Measurements from ENCODE around the gene ERBB4.

Gene ERBB4

DNA sequence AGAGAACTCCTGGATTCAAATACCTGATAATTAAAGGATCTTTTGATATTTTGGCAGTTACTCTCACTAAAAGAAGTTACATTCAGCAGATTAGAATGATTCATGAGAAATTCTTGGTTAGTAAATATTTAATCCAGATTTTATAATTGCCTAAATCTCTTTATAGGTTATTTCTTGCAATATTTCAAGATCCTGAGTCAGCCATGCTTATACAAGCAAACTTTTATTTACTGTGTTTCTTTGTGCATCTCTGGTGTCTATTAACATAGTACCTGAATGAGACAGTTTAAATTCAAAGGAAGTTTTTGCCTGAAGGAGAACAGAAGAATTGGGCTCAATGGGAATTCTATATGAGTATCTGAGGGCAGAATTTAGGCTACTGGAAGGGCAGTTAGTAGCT lies 249.3 kb downstream of the ERBB4 start:
- H3K9me3 Mint-ChIP-seq = peaks cover 3% of the 10 kb centered on the region

DNA sequence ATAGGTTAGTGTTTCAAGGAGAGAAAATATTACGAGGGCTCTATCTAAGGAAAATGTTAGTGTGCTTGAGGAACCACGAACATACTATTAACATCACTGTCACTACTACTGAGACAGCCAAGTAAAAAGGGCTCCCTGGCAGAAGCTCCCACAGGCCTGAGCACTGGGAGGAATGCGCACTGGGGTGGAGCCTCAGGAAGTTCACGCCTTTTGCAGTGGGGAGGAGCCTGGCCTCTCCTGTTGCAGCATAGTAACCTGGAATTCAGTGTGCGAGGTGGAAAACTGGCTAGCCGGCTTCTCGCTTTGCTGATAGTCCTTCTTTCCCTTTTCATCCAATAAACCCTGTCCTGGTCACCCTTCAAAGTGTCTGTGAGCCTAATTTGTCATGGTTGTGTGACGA lies 250.3 kb downstream of the ERBB4 start:
- Mint-ChIP-seq H3K9me3 (peaks cover 3% of the 10 kb centered on the region), H3K27me3 (no peaks in the 10 kb centered on the region), H3K36me3 (ENCODE audit: low read depth) (no peaks in the 10 kb centered on the region), H3K4me1 (ENCODE audit: low read depth) (no peaks in the 10 kb centered on the region), H3K27ac (no peak overlapping the region), H3K4me3 (no peak overlapping the region)
- DNase-seq = no peak

More for the DNA sequence above, 249.3 kb downstream of the ERBB4 start:
- H3K27me3 Mint-ChIP-seq = no peaks in the 10 kb centered on the region
- no peak overlapping the region for H3K27ac Mint-ChIP-seq
- no peak for DNase-seq
- H3K4me1 Mint-ChIP-seq (ENCODE audit: low read depth) = no peaks in the 10 kb centered on the region
- H3K36me3 Mint-ChIP-seq (ENCODE audit: low read depth) = no peaks in the 10 kb centered on the region
- H3K4me3 Mint-ChIP-seq = no peak overlapping the region

DNA sequence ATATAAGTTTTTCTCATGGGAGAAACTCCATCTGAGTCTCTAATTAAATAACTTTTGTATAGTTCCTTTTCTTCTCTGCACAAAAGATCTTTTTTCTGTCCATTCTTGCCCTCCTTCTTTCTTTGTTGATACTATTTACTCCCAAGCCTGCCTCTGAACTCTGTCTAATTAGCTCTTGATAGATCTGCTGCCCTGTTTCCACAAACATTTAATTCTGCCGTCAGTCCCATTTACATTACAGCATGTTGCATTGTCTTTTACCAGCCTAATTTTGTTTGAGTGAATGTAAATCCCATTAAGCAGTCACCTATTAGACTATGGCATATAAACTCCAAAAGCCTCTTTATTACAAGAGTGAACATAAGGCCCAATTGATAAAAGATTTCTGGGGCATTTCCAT lies 254.4 kb downstream of the ERBB4 start:
- Mint-ChIP-seq H3K9me3 (peaks cover 3% of the 10 kb centered on the region), H3K27me3 (no peaks in the 10 kb centered on the region), H3K36me3 (ENCODE audit: low read depth) (no peaks in the 10 kb centered on the region), H3K27ac (no peak overlapping the region), H3K4me1 (ENCODE audit: low read depth) (no peaks in the 10 kb centered on the region), H3K4me3 (no peak overlapping the region)
- no peak for DNase-seq

DNA sequence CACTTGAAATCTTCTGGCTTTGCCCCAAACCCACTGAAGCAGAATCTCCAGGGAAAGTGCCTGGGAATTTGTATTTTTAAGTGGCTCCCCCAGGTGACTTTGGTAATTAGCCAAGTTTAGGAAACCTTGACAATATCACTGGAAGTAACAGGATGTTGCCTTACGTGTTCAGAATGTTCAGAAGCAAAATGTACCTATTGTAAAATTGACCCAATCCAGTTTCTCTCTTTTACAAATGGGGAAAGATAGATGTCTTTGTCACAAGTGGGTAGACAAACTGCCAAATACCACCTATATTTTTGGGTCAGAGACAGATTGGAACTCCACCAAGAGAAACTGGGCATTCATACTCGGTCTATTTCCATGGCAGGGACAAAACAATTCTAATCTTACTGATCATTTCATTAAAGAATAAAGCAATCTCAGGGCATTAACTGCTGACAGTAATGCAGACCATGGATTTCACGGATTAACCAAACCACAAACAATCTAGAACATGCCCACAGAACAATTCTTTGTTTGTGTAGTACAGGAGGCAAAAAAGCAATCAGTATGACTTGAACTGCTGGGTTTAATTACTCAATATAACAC lies 255.8 kb downstream of the ERBB4 start:
- Mint-ChIP-seq H3K4me3 (no peak overlapping the region), H3K27ac (no peak overlapping the region), H3K9me3 (peaks cover 3% of the 10 kb centered on the region), H3K4me1 (ENCODE audit: low read depth) (no peaks in the 10 kb centered on the region), H3K36me3 (ENCODE audit: low read depth) (no peaks in the 10 kb centered on the region), H3K27me3 (no peaks in the 10 kb centered on the region)
- DNase-seq = no peak

DNA sequence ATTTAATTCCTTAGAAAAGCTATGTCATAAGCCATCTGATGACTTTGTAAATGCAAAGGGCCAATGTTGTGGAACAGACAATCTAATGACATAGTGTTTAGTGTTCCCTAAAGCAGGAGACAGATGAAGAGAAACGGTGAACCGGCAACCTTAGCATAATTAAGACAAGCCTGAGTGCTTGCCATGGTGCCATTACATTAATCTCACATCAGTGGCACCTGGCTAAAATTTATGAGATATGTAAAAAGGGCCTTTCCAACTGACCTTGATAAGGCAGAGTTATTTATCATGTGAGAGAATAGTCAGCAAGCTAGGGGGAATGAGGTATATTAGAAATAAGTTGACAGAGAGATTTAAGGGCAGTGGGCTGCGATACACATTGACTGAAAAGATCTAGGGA lies 261.8 kb downstream of the ERBB4 start:
- Mint-ChIP-seq H3K27ac (no peak overlapping the region), H3K4me1 (ENCODE audit: low read depth) (no peaks in the 10 kb centered on the region)

DNA sequence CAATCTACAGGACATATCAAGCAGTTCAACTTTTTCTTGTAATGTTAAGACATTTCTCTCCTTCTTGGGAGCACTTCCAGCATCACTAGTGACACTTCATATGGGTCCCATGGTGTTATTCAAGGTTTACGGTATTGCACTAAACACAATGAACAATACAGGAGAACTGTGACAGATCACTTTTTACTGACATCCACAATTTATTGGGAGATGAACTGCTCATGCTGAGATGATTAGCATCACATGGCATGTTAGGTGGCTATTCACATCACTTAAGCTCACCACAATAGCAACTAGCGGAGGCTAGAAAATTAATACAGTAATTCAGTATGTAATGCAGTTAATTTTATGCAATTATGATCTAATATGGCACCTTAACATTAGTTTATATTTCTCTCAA lies 264.4 kb downstream of the ERBB4 start:
- Mint-ChIP-seq H3K4me1 (ENCODE audit: low read depth) (no peaks in the 10 kb centered on the region), H3K36me3 (ENCODE audit: low read depth) (no peaks in the 10 kb centered on the region), H3K27ac (no peak overlapping the region), H3K4me3 (no peak overlapping the region), H3K27me3 (no peaks in the 10 kb centered on the region), H3K9me3 (no peaks in the 10 kb centered on the region)
- DNase-seq = no peak

More for the DNA sequence above, 261.8 kb downstream of the ERBB4 start:
- Mint-ChIP-seq H3K9me3 (no peaks in the 10 kb centered on the region), H3K36me3 (ENCODE audit: low read depth) (no peaks in the 10 kb centered on the region), H3K4me3 (no peak overlapping the region), H3K27me3 (no peaks in the 10 kb centered on the region)
- DNase-seq = no peak

DNA sequence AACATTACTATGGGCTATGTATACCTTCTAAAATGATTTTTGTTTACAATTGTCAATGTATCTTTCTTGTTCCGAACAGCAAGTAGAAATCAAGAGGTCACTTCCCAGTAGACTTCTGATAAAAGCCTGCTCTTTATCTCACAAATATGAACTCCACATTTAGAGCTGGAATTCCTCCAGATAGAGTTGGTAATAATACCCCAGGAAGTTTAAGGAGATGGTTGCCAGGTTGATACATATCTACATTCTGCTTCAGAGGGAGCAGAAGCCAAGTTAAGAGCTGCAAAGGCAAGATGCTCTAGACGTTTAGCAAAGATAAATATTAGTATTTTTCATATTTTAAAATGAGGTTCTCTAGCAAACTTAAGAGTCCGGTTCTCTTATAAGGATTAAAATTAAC lies 267.0 kb downstream of the ERBB4 start:
- Mint-ChIP-seq H3K36me3 (ENCODE audit: low read depth) (no peaks in the 10 kb centered on the region), H3K27ac (no peak overlapping the region), H3K9me3 (no peaks in the 10 kb centered on the region), H3K27me3 (no peaks in the 10 kb centered on the region), H3K4me1 (ENCODE audit: low read depth) (no peaks in the 10 kb centered on the region), H3K4me3 (no peak overlapping the region)
- DNase-seq = no peak

DNA sequence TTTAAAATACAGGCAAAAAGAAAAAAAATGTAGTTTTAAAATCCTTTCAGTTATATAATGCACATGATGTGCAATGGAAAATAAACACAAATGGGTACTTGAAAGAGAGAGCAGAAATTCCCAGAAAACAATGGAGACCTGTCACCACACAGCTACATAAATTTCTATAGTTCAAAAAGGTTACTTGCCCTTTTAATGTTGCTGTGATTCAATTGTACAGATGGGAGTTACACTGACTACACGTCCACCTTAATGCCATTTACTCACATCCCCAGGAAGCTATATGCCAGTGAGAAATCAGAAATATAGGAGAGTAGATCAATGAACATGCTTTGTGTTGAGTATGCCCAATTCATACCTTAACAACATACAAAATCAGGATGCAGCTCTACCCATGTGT lies 269.6 kb downstream of the ERBB4 start:
- no peaks in the 10 kb centered on the region for H3K9me3 Mint-ChIP-seq
- no peaks in the 10 kb centered on the region for H3K27me3 Mint-ChIP-seq
- DNase-seq = no peak
- no peak overlapping the region for H3K27ac Mint-ChIP-seq
- H3K36me3 Mint-ChIP-seq (ENCODE audit: low read depth) = no peaks in the 10 kb centered on the region
- H3K4me3 Mint-ChIP-seq = no peak overlapping the region
- H3K4me1 Mint-ChIP-seq (ENCODE audit: low read depth) = no peaks in the 10 kb centered on the region

DNA sequence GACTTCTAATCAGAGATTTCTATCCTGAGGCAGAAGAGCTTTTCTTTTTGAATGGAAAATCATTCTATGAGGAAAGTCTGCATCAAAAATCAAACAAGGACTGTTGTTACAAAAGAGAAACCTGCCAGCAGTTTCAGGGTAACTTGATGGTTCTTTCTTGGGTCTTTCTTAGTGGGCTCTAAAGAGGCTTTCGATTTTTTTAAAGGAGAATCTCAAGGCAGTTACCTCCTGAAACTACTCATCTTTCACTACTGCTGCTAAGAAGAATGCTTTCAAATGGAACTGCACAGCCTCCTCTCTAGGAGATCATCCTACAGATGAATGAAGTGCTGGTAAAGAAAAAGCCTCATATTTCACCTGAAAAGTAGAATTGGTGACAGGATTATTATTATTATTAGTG lies 272.3 kb downstream of the ERBB4 start:
- H3K27me3 Mint-ChIP-seq = no peaks in the 10 kb centered on the region
- no peak overlapping the region for H3K27ac Mint-ChIP-seq
- H3K4me3 Mint-ChIP-seq = no peak overlapping the region
- DNase-seq = no peak
- no peaks in the 10 kb centered on the region for H3K4me1 Mint-ChIP-seq (ENCODE audit: low read depth)
- no peaks in the 10 kb centered on the region for H3K36me3 Mint-ChIP-seq (ENCODE audit: low read depth)
- no peaks in the 10 kb centered on the region for H3K9me3 Mint-ChIP-seq

DNA sequence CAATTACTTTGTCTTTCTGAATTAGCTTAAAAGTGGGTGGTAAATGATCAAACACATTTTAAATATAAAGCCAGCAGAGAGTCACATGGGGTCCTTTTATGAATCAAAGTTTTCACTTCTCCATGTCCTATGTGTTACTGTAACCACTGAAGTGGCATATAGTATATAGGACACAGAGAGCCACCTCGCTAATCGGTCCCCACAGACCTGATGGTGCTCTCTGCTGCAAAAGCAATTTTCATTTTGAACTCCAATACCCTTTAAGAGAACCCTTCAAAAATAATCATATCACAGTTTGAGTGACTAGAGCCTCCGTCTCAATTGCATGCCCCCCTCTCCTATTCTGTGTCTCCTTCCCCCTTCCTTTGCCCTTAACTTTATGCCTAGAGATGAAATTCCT lies 272.8 kb downstream of the ERBB4 start:
- Mint-ChIP-seq H3K27ac (no peak overlapping the region), H3K4me1 (ENCODE audit: low read depth) (no peaks in the 10 kb centered on the region), H3K36me3 (ENCODE audit: low read depth) (no peaks in the 10 kb centered on the region), H3K27me3 (no peaks in the 10 kb centered on the region), H3K4me3 (no peak overlapping the region), H3K9me3 (no peaks in the 10 kb centered on the region)
- no peak for DNase-seq

DNA sequence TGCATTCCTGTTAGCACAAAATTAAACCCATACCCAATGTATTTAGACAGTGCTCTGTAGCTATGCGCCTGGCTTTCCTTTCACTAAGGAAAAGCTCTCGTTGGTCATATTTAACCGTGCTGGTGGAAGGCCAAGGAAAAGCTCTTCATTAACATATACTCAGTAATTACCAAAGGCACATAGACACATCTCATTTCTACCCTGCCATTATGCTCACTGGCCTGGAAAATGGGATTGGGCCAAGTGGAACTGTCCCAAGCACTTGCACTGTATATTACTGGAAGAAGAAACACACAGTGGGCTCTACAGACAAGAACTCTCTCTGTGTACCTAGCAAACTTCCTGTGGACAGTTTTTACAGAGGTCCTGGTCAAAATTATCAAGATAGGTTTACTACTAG lies 274.4 kb downstream of the ERBB4 start:
- DNase-seq = no peak
- no peaks in the 10 kb centered on the region for H3K4me1 Mint-ChIP-seq (ENCODE audit: low read depth)
- H3K27ac Mint-ChIP-seq = no peak overlapping the region
- no peaks in the 10 kb centered on the region for H3K9me3 Mint-ChIP-seq
- H3K36me3 Mint-ChIP-seq (ENCODE audit: low read depth) = no peaks in the 10 kb centered on the region
- no peak overlapping the region for H3K4me3 Mint-ChIP-seq
- H3K27me3 Mint-ChIP-seq = no peaks in the 10 kb centered on the region

DNA sequence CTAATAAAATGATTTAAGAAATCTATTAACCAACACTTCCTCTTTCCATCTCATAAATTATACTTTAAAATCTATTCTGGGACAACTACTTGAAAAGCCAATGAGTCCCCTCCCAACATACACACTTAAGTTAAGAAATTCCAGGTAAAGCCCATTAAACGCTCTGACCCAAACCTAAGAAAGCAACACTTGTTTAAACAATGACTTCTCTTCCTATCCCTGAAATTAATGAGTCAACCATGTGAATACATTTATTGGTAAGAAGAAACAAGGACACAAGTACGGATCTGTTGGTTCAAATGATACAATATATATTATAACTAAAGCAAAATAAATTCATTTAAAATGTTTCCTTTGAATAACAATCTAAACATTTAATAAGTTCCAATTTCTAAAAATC lies 279.4 kb downstream of the ERBB4 start:
- no peak for DNase-seq
- H3K27ac Mint-ChIP-seq = no peak overlapping the region
- no peaks in the 10 kb centered on the region for H3K4me1 Mint-ChIP-seq (ENCODE audit: low read depth)
- H3K9me3 Mint-ChIP-seq = no peaks in the 10 kb centered on the region
- H3K4me3 Mint-ChIP-seq = no peak overlapping the region
- no peaks in the 10 kb centered on the region for H3K27me3 Mint-ChIP-seq
- no peaks in the 10 kb centered on the region for H3K36me3 Mint-ChIP-seq (ENCODE audit: low read depth)

DNA sequence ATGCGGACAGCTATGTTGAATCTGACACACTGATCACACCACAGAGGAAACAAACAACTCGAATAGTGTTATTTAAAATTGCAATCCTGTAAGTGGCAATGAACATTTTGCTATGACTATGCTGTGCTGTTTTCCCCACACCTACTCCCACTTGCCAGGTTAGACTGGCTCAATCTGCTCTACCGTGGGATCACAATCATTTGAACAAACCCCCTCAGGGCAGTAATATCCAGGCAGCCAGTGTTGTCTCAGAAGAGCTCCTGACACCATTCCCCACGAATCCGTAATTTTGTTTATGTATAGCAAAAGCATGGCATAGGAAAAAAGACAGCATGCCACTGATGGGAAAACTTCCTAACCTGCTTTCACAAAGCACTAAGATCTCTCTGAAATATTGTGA lies 284.3 kb downstream of the ERBB4 start:
- no peak overlapping the region for H3K27ac Mint-ChIP-seq
- H3K4me3 Mint-ChIP-seq = no peak overlapping the region
- H3K9me3 Mint-ChIP-seq = no peaks in the 10 kb centered on the region
- no peaks in the 10 kb centered on the region for H3K27me3 Mint-ChIP-seq
- no peaks in the 10 kb centered on the region for H3K36me3 Mint-ChIP-seq (ENCODE audit: low read depth)
- H3K4me1 Mint-ChIP-seq (ENCODE audit: low read depth) = no peaks in the 10 kb centered on the region
- no peak for DNase-seq

DNA sequence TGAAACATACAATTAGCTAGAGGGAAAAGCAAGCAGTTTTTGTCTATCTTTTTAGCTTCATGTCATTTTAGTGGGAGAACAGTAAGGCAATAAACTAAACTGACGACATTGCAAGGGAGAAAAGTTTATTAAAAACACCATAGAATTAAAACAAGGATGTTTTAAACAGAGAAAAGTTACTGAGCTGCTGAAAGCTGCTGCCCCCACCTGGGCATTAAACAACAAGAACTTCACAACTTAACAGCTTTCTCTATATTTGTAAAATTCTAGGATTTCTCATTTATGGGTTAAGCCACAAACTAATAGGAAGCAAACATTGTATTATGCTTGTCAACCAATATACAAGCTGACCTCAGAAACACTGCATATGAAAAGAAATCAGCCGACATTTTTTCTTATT lies 289.2 kb downstream of the ERBB4 start:
- H3K27ac Mint-ChIP-seq = no peak overlapping the region
- H3K4me1 Mint-ChIP-seq (ENCODE audit: low read depth) = no peaks in the 10 kb centered on the region
- no peaks in the 10 kb centered on the region for H3K27me3 Mint-ChIP-seq
- H3K36me3 Mint-ChIP-seq (ENCODE audit: low read depth) = no peaks in the 10 kb centered on the region
- no peaks in the 10 kb centered on the region for H3K9me3 Mint-ChIP-seq
- DNase-seq = no peak
- no peak overlapping the region for H3K4me3 Mint-ChIP-seq

DNA sequence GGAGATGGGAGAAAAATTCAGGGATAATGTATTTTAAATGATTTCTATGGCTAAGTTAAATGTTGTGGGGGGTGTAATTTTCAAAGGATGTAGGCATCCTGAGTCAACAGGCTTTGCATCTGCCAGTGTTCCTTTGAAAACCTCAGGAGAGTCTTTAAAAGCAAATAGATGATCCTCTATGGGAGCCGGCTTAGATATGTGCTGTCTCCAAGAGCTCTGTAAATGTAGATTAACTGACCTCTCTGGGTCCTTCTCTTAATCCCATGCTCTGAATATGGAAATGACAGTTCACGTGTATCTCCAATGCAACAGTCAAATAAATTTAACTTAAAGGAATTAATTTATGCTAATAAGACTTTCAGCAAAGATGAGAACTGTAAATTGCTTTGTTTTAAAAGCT lies 292.7 kb downstream of the ERBB4 start:
- H3K9me3 Mint-ChIP-seq = no peaks in the 10 kb centered on the region
- H3K4me1 Mint-ChIP-seq (ENCODE audit: low read depth) = no peaks in the 10 kb centered on the region
- H3K4me3 Mint-ChIP-seq = no peak overlapping the region
- H3K36me3 Mint-ChIP-seq (ENCODE audit: low read depth) = no peaks in the 10 kb centered on the region
- no peaks in the 10 kb centered on the region for H3K27me3 Mint-ChIP-seq
- H3K27ac Mint-ChIP-seq = no peak overlapping the region
- no peak for DNase-seq

DNA sequence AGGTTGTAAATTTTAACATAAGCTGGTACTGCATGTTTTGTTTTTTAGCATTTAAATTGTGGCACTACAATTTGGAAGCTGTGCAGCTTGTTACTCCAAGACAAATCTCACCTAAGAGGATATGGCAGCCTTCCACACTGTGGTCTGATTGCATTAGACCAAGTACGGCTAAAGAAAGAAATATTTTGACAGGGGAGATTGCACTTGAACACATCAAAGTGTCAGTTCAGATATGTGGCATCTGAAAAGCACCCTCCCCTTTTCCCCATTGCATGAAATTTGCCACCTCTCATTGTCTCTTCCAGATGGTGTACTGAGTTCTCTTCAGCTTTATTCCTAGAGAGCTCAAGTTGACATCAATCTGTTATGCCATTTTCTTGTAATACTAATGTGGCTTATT lies 295.9 kb downstream of the ERBB4 start:
- H3K9me3 Mint-ChIP-seq = no peaks in the 10 kb centered on the region
- DNase-seq = no peak
- no peak overlapping the region for H3K27ac Mint-ChIP-seq
- H3K36me3 Mint-ChIP-seq (ENCODE audit: low read depth) = no peaks in the 10 kb centered on the region
- no peaks in the 10 kb centered on the region for H3K27me3 Mint-ChIP-seq
- H3K4me1 Mint-ChIP-seq (ENCODE audit: low read depth) = no peaks in the 10 kb centered on the region
- no peak overlapping the region for H3K4me3 Mint-ChIP-seq

Measured in activated T-cell treated with anti-CD3 and anti-CD28 coated beads, Interleukin-2, amount 50 U/mL, for 24 hours (primary cell).